ENCODE measurements around the gene NSG2.
"Not testable (repeated sequence)": the region's sequence is repeated elsewhere in the genome, so short reads cannot be mapped to it uniquely, and the experiment has no call there.

Gene NSG2

DNA sequence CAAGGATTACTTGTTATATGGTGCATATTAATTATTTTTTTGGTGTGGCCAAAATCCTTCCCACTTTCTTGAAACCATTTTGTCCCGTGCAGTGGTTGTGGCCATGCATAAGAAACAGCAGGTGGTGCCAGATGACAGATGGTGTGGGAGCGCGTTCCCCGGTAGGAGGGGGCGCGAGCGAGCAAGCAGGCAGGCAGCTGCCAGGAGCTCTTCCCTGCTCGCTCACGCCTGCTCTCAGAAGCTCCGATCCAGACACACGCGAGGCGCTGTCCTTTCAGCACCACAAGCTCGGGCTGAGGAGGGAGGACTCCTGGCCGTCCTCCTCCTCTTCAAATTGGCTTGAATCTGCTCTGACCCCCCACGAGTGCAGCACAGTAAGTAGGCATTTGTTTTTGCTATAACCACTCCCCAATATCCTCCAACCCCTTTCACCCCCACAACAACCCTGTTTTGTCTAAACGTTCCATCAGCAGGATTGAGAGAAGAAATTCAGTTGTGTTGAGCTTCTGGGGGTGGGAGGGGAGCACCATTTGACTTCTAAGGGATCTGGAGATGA lies at the start of gene NSG2:
TSS of gene NSG2 (plus strand) at position 237 of the 556 bp plus-strand sequence. CDS start 1,050 bp downstream, outside the sequence.
- DNase-seq (ENCODE audit: low read depth), result no peak

DNA sequence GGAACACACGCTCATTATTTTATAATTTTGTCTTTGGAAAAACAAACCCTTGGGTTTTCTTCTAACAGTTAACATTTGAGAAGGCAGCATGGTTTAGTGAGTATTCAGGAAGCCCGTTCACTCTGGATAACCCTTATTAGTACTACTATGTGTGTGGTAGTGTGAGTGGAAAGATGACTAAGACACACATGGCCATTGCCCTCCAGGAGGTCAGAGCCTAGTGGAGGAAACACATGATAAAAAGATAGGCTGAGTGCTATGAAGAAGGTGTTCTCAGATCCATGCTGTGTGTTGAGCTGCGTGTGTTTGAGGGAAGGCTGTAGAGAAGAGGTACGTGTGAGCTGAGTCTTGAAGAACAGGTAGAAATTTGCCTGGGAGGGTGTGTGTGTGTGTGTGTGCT lies 48.2 kb upstream of the NSG2 start:
- DNase-seq (ENCODE audit: low read depth), result no peak

DNA sequence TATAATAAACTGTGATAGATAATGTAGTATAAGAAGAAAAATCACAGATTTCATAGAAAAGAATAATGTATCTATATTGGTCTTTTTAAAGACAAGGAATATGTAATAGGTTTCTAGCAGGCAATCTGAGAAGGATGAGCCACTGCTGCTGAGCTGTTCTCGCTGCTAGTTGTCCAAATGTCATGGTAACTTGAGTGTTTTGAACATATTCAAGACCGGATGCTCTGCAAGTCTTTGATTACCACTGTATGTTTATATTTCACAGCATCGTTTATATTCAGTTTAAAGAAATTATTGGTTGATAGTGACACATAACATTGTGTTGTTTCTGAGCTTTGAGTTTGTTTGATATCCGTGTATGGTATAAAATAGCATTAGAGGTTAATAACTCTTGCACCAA lies 47.0 kb upstream of the NSG2 start:
- DNase-seq (ENCODE audit: low read depth), result no peak

- DNase-seq (ENCODE audit: low read depth), result no peak
These were observed 45.4 kb upstream of the NSG2 start for GRCh38 chr5:174000076-174000475.

GRCh38 chr5:174003795-174004194 lies 41.7 kb upstream of the NSG2 start:
- no peak for DNase-seq (ENCODE audit: low read depth)

- DNase-seq (ENCODE audit: low read depth), result no peak
These were observed 36.6 kb upstream of the NSG2 start for GRCh38 chr5:174008922-174009321.

- DNase-seq (ENCODE audit: low read depth), result no peak
These were observed 35.1 kb upstream of the NSG2 start for GRCh38 chr5:174010365-174010764.

DNA sequence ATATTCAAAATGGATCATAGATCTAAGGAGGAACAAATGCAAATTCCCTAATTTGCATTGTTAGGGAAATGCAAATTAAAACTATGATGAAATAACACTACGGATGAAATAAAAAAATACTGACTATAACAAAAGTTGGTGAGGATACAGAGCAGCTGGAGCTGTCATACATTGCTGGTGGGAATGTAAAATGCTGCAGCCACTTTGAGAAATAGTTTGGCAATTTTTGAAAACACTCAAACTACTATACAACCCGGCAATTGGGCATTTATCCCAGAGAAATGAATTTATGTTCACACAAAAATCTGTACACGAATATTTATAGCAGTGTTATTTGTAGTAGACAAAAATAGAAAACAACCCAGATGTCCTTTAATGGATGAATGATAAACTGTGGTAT lies 34.1 kb upstream of the NSG2 start:
- no peak for DNase-seq (ENCODE audit: low read depth)

DNA sequence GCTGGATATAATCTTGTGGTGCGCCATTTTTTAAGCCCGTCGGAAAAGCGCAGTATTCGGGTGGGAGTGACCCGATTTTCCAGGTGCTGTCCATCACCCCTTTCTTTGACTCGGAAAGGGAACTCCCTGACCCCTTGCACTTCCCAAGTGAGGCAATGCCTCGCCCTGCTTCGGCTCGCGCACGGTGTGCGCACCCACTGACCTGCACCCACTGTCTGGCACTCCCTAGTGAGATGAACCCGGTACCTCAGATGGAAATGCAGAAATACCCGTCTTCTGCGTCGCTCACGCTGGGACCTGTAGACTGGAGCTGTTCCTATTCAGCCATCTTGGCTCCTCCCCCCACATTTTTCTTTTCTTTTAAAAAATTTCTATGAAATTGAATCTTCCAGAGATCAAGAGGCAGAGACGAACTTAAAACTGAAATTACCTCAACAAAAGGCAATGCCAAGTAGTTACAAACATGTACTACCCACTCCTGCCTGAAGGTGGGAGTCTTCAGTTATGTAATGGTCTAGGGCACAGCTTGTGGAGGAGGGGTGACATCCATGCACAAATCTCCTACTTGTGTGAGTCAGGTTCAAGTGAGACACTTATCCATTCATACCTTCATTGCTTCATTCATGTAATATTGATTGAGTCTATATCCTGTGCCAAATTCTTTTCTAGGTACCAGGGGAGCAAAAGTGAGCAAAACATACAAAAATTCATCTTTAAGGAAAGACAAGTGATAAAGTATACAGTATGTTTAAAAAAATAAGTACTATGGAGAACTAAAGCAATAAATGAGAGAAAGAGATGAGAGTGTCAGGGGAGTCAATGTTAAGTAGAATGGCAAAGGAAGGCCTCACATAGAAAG lies 25.2 kb upstream of the NSG2 start:
- not testable (repeated sequence) for DNase-seq (ENCODE audit: low read depth)

DNA sequence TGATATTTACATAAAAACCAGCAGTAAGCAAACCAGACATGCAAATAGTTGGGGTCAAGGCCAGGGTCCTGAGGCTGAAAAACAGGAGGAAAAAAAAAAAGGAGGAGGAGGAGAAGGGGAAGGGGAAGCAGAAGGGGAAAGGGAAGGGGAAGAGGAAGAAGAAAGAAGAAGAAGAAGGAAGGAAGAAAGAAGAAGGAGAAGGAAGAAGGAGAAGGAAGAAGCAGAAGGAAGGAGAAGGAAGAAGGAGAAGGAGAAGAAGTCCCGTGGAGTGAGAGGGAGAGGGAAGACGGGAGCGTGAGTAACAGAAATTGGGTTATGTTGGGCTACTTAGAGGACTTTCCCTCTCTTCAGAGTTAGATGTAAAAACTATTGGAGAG lies 24.6 kb upstream of the NSG2 start:
- no peak for DNase-seq (ENCODE audit: low read depth)

DNA sequence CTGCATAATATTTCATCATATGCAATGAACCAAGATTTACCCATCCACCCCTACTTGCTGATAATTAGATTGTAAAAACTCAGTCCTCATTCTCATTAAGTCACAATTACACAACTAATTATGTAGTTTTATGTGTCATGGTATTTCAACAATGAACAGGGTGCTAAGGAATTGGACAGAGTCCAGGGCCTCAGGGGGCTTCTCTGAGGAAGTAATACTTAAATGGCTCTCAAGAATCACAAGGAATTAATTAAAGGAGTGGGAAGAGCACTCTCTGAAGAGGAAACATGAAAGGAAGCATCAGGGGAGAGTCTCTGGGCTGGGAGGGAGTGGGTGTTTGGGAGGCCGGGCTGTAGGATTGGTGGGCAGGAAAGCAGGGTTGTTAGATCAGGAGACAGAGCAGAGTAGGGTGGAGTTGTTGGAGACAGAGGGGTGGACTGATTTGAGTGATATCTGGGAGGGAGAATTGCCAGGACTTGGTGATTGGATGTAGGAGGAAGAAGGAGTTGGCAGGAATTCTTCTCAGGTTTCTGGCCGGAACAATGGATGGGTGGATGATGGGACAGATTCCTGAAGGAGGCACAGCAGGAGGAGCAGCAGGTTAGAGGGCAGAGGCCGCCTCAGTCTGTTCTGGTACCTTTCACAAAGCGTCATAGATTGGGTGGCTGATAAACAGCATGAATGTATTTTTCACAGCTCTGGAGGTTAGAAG lies 23.0 kb upstream of the NSG2 start:
- DNase-seq (ENCODE audit: low read depth), result no peak

GRCh38 chr5:174030286-174030685 lies 15.2 kb upstream of the NSG2 start:
- DNase-seq (ENCODE audit: low read depth), result no peak

DNA sequence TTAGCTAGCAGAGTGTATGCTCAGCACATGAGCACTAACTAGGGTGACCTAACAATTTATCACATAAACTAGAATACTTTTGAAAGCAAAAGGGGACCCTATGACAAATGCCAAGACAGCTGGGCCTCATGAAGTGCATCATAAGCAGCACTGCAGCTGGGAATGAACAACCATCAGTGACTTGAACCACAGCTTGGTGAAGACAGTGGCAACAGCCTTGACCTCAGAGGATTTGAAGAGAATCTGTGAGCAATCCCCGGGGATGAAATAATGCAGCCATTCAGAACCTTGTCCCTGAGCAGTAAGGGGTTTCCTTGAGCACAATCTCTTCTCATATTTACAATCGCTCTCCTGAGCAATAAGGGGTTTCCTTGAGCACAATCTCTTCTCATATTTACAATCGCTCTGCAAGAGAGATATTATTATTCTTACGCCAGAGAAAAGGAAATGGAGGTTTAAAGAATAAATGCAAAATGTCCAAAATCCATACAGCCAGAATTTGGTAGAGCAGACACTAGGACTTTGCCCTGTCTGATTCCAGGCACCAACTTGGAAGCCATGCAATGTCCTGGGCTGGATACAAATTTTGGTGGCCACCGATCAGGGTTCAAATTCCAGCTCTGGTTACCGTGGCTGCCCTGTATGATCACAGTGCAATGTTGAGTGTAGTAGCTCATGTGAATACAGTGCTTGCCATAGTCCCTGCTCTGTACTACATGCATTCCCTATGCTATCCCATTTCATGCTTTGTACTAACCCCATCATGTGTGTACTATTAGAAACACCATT lies 846 bp upstream of the NSG2 start:
- no peak for DNase-seq (ENCODE audit: low read depth)

- DNase-seq (ENCODE audit: low read depth), result no peak
These were observed 1.1 kb downstream of the NSG2 start for GRCh38 chr5:174046558-174046957.

GRCh38 chr5:174047472-174048099 lies 2.1 kb downstream of the NSG2 start:
- no peak for DNase-seq (ENCODE audit: low read depth)

DNA sequence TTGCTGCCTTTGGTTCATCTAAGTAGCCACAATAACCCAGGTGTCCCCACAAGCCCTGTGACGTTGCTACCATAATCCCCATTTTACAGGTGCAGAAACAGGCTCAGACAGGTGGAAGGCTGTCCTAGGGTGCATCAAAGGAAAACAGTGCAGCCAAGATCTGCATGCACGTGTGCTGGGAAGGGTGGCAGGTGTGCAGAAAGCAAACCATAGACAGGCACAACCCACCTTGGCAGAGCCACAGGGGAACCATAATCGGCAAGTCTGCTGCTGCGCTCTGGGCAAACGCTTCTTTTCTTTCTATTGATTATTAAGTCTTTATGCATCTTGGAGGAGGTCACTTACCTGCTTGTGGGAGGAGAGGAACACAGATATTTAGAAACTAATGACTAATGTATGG lies 7.1 kb downstream of the NSG2 start:
- no peak for DNase-seq (ENCODE audit: low read depth)

DNA sequence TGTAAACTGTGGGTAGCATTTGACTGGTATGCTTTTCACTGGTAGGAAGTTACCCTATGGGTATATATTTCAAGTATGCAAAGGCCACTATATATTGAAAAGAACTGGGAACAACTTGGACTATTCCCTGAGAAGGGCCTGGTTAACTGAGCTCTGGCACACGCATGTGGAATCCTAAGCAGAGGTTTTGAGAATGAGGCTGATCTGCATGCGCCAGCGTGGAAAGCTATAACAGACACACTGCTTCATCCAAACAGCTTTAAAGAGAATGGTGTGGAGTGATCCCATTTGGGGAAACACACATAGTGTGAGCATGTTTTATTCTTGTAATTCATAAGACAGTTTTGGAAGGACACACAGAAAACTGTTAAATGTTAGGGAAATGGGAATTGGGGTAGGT lies 8.4 kb downstream of the NSG2 start:
- no peak for DNase-seq (ENCODE audit: low read depth)

DNA sequence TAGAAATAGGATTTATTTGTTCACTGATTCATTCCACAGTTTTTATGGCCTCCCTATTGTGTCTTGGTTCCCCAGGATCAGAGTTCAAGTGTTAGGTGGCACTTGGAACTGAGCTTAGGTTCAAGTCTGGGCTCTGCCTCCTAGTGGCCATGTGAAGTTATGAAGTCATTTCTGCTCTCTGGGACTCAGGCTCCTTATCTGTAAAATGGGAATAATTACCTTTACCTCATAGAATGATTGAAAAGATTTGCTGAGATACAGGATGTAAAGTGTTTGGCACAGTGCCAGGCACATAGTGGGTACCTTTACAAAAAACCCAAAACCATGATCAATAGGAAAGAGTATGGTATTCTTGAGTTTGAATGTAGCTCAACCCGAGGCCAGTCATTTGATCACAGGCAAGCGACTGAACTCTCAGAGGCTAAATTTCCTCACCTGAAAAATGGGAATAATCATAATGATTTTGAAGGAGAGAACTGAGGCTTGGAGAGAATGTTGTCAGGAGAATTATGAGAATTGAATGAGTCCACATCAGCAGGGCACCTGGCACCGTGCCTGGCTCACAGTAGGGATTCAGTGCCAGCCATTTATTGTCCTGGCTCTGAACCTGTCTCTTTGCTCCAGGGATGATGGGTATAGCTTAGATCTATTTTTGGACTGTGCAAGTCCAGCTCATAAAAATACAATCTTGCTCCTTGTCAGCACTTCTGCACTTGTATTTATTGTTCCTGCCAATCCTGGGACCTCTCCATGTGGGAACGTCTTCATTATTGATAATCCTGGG lies 10.8 kb downstream of the NSG2 start:
- no peak for DNase-seq (ENCODE audit: low read depth)

DNA sequence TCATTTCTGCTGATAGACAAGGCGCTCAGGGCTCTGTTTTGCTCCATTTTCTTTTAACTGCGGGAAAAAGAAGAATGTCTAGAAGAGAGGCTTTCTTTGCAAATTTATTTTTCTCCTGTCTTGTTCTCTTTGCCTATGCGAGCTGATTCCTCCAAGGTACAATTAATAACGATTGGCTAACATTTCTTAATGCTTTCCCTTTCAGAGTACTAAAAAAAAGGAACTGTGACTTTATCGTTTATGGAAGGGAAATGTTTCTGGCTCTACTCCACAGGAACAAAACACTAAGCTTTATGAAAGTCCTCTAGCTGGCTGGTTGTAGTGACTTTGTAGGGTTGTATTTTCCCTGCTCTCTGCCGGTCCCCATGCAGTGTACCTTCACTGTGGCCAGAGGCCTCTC lies 11.7 kb downstream of the NSG2 start:
- no peak for DNase-seq (ENCODE audit: low read depth)

GRCh38 chr5:174058433-174059122 lies 13.1 kb downstream of the NSG2 start:
- no peak for DNase-seq (ENCODE audit: low read depth)

DNA sequence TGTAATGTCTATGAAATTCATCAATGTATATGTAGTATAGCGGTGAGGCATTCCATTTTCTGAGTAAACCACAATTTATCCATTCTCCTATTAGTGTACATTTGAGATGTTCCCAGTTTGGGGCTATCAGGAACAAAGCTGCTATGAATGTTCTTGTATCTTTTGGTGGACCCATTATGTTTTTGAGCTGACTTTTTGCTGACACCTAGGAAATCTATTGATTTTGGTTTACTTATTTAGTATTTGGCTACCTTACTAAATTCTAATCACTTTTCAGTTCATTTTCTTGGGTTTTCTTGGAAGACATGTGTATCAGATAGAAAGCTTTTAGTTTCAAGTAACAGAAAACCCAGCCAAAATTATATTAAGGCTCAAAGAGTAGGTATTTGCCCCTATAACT lies 13.7 kb downstream of the NSG2 start:
- DNase-seq (ENCODE audit: low read depth), result no peak
